Natural killer cell (primary cell): ENCODE measurements around the gene ADAMTS5. TPM values are rescaled to one million over a fixed set of nuclear protein-coding genes. Genes with fewer than 3 reads are reported as not detected.

Experiments
- ATAC-seq, 3 donors: fragments of 150-1000 bp in 2 of 3; fragments of 200-7000 bp in 1 of 3; cut with Tn5 transposase; 1 replicate in 1 of 3; 2 replicates in 2 of 3; pipeline ENCODE4 v1.10.0; 2021; ENCODE audit warnings: mild to moderate bottlenecking in 2 of 3, moderate library complexity in 2 of 3
- DNase-seq, 2 donors: peaks; one replicate each; pipeline versions ENCODE4 v3.0.0 to v3.0.0-alpha.2; 2013 to 2021; ENCODE audit warnings: mixed read lengths in 1 of 2
- H3K27ac ChIP-seq: one replicate; pipeline ENCODE4 v1.5.1; 2013; ENCODE audit warnings: mild to moderate bottlenecking, low read length
- H3K27me3 ChIP-seq: one replicate; pipeline ENCODE4 v1.6.1; 2013; ENCODE audit warnings: low read length; ENCODE audit not compliant: control insufficient read depth, insufficient read depth
- H3K36me3 ChIP-seq: one replicate; pipeline ENCODE4 v1.6.1; 2013; ENCODE audit warnings: low read length; ENCODE audit not compliant: control insufficient read depth, insufficient read depth
- H3K4me1 ChIP-seq: one replicate; pipeline ENCODE4 v1.6.1; 2013; ENCODE audit warnings: low read length; ENCODE audit not compliant: control insufficient read depth, insufficient read depth
- H3K4me3 ChIP-seq: one replicate; pipeline ENCODE4 v1.5.1; 2013; ENCODE audit warnings: low read length
- H3K9me3 ChIP-seq: one replicate; pipeline ENCODE4 v1.6.1; 2013; ENCODE audit warnings: low read length; ENCODE audit not compliant: control insufficient read depth, insufficient read depth
- H3K27ac Mint-ChIP-seq, 2 donors: one replicate each; pipeline ENCODE4 v1.8.0; 2022; ENCODE audit warnings: mild to moderate bottlenecking in 2 of 2, mixed read lengths in 2 of 2, moderate library complexity in 1 of 2
- H3K27me3 Mint-ChIP-seq, 2 donors: one replicate each; pipeline ENCODE4 v1.8.0; 2022; ENCODE audit warnings: low read depth in 2 of 2, mixed read lengths in 2 of 2
- H3K36me3 Mint-ChIP-seq: one replicate; pipeline ENCODE4 v1.8.0; 2022; ENCODE audit warnings: mixed read lengths
- H3K4me1 Mint-ChIP-seq, 2 donors: one replicate each; pipeline ENCODE4 v1.8.0; 2022; ENCODE audit warnings: mixed read lengths in 2 of 2
- H3K4me3 Mint-ChIP-seq: one replicate; pipeline ENCODE4 v1.8.0; 2022; ENCODE audit warnings: mild to moderate bottlenecking, moderate library complexity, mixed read lengths
- H3K9me3 Mint-ChIP-seq, 2 donors: one replicate each; pipeline ENCODE4 v1.8.0; 2022; ENCODE audit warnings: mixed read lengths in 2 of 2
- CTCF ChIP-seq: fragments of 200-600 bp; IDR thresholded peaks from one replicate; pipeline ENCODE4 v1.8.0; 2022; ENCODE audit warnings: antibody characterized with exemption
- WGBS: methylation state at CpG from one replicate; pipeline ENCODE4 v1.1.7; 2013; ENCODE audit warnings: missing lambda C conversion rate; ENCODE audit not compliant: insufficient coverage; 5-methylcytosine and 5-hydroxymethylcytosine counted together
- intact Hi-C: fragments of 100-400 bp; cut with micrococcal nuclease; formaldehyde crosslinking; loops from one replicate; pipeline ENCODE4 v1.14.2; 2022
- total RNA-seq, 4 donors: library from RNA; stranded (reverse); fragments of 120-200 nt in 1 of 4; gene quantifications; one replicate each; pipeline versions ENCODE4 v1.2.3 to v1.2.4, GENCODE V29; 2013 to 2022

The ADAMTS5 gene
- total RNA-seq, 3 donors from 2014 or later (not counting 1 experiment from before 2014, with no cell fraction given) = 0.08 TPM; not detected in 2

GRCh38 chr21:26914557-26914956, 52.3 kb downstream of the ADAMTS5 start:
- intact Hi-C loops = no loop called here
- Histone ChIP-seq H3K9me3 (no peaks in the 10 kb centered on the region), H3K27ac (no peak overlapping the region), H3K4me1 (no peaks in the 10 kb centered on the region), H3K27me3 (no peaks in the 10 kb centered on the region), H3K36me3 (no peaks in the 10 kb centered on the region), H3K4me3 (no peak overlapping the region)
- no peak for TF ChIP-seq CTCF
- Mint-ChIP-seq H3K27me3 (peaks cover 0 to 3% of the 10 kb centered on the region in 2 donors), H3K9me3 (peaks cover 0 to 6% of the 10 kb centered on the region in 2 donors), H3K27ac (no peak overlapping the region), H3K36me3 (no peaks in the 10 kb centered on the region), H3K4me1 (no peaks in the 10 kb centered on the region), H3K4me3 (no peak overlapping the region)
- no peak for DNase-seq
- ATAC-seq = no peak

- peaks cover 0 to 3% of the 10 kb centered on the region in 2 donors for H3K27me3 Mint-ChIP-seq
- H3K4me3 ChIP-seq = no peak overlapping the region
- no peak overlapping the region for H3K27ac ChIP-seq
- no peak overlapping the region for H3K4me3 Mint-ChIP-seq
- H3K36me3 Mint-ChIP-seq = no peaks in the 10 kb centered on the region
- intact Hi-C loops = no loop called here
- DNase-seq = no peak
- H3K27me3 ChIP-seq = no peaks in the 10 kb centered on the region
- TF ChIP-seq CTCF = no peak
- H3K4me1 Mint-ChIP-seq = no peaks in the 10 kb centered on the region
- no peak for ATAC-seq
- no peaks in the 10 kb centered on the region for H3K9me3 ChIP-seq
- H3K9me3 Mint-ChIP-seq = peaks cover 0 to 8% of the 10 kb centered on the region in 2 donors
- H3K4me1 ChIP-seq = no peaks in the 10 kb centered on the region
- no peaks in the 10 kb centered on the region for H3K36me3 ChIP-seq
- no CpG with 5 or more reads among the region's 1 CpG for WGBS
- H3K27ac Mint-ChIP-seq = no peak overlapping the region
Observed at GRCh38 chr21:26912466-26912865, 54.4 kb downstream of the ADAMTS5 start.

GRCh38 chr21:26909972-26910371, 56.9 kb downstream of the ADAMTS5 start:
- WGBS = 71% methylated on average over 2 of the region's 3 CpGs
- no peak for ATAC-seq
- no peaks in the 10 kb centered on the region for H3K36me3 Mint-ChIP-seq
- peaks cover 0 to 5% of the 10 kb centered on the region in 2 donors for H3K9me3 Mint-ChIP-seq
- no peak overlapping the region for H3K27ac Mint-ChIP-seq
- no peaks in the 10 kb centered on the region for H3K9me3 ChIP-seq
- no peaks in the 10 kb centered on the region for H3K4me1 ChIP-seq
- H3K4me1 Mint-ChIP-seq = no peaks in the 10 kb centered on the region
- no peak overlapping the region for H3K4me3 Mint-ChIP-seq
- no peak for DNase-seq
- no peaks in the 10 kb centered on the region for H3K27me3 Mint-ChIP-seq
- H3K27ac ChIP-seq = no peak overlapping the region
- intact Hi-C loops = no loop called here
- H3K27me3 ChIP-seq = no peaks in the 10 kb centered on the region
- no peak overlapping the region for H3K4me3 ChIP-seq
- TF ChIP-seq CTCF = no peak
- no peaks in the 10 kb centered on the region for H3K36me3 ChIP-seq

- Histone ChIP-seq H3K9me3 (no peaks in the 10 kb centered on the region), H3K4me3 (no peak overlapping the region), H3K27me3 (no peaks in the 10 kb centered on the region), H3K36me3 (no peaks in the 10 kb centered on the region), H3K4me1 (no peaks in the 10 kb centered on the region), H3K27ac (no peak overlapping the region)
- 85% methylated on average over 4 of the region's 4 CpGs for WGBS
- Mint-ChIP-seq H3K36me3 (no peaks in the 10 kb centered on the region), H3K4me1 (no peaks in the 10 kb centered on the region), H3K27ac (no peak overlapping the region), H3K27me3 (peaks cover 0 to 3% of the 10 kb centered on the region in 2 donors), H3K4me3 (no peak overlapping the region), H3K9me3 (no peaks in the 10 kb centered on the region)
- intact Hi-C loops = no loop called here
- no peak for ATAC-seq
- no peak for DNase-seq
- TF ChIP-seq CTCF = no peak
Observed at GRCh38 chr21:26900980-26901379, 65.9 kb downstream of the ADAMTS5 start.
